HG03565 (cell line): Measurements from ENCODE around the gene PTPN2.
A peak's percentile ranks its signal among the peaks of the same experiment; 100 is the strongest.

Experiments used
- ATAC-seq: cut with Tn5 transposase; IDR thresholded peaks from one replicate; pipeline ENCODE4 v1.9.1; 2021; ENCODE audit warnings: mild to moderate bottlenecking, moderate library complexity; ENCODE audit not compliant: unreplicated experiment

The PTPN2 gene

DNA sequence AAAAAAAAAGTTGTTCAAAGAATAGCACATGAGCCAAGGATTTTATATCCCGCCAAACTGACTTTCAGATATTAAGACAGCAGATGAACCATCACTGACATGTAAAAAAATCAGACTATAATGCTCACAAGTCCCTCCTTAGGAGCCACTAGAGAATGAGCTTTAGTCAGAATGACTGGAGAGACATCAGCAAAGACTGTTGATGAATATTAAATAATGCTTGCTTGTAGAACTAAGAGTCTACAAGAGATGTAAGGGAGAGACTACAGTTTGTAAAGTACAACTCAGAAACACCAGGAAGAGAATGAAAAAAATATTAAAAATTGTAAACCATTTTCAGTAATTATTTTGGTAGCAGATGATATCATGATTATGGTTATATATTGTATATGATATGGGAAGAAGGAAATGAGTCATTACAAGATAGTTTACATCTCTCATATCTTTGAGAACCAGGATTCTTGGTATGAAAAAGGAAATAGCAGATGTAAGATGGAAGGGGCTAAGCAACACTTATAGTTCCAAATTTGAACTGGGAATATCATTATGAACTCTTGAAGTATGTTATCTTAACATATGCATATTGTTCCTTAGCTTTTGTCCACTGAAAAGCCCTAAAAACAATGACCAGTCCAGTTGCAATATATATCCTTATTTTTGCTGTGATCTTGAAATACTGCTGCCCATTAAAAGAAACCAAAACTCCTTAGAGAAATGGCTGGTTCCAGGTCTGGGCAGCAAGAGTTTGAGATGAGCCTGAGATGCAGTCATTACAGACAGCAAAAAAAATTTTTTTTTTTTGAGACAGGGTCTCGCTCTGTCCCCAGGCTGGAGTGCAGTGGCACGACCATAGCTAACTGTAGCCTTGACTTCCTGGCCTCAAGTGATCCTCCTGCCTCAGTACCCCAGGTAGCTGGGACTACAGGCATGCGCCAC lies 55.7 kb downstream of the PTPN2 start:
- ATAC-seq: no peak

DNA sequence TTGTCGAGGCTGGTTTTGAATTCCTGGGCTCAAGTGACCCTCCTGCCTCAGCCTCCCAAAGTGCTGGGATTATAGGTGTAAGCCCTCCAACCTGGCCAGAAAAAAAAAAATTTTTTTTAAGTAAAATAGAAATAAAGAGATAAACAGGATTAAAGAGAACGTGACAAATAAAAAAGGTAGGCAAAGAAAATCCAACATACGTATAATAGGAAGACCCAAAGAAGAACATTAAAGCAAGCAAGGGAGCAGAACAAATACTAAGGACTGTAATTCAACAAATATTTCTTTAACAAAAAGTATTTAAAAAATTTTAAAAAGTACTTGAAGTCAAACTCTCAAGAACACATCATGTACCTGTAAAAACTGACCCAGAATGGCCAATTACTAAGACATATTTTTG lies 56.4 kb downstream of the PTPN2 start:
- ATAC-seq: no peak

- ATAC-seq: no peak
These were observed 58.8 kb downstream of the PTPN2 start for GRCh38 chr18:12825230-12825629.

GRCh38 chr18:12823892-12824291 lies 60.1 kb downstream of the PTPN2 start:
- no peak for ATAC-seq

GRCh38 chr18:12821408-12821807 lies 62.6 kb downstream of the PTPN2 start:
- ATAC-seq: no peak

DNA sequence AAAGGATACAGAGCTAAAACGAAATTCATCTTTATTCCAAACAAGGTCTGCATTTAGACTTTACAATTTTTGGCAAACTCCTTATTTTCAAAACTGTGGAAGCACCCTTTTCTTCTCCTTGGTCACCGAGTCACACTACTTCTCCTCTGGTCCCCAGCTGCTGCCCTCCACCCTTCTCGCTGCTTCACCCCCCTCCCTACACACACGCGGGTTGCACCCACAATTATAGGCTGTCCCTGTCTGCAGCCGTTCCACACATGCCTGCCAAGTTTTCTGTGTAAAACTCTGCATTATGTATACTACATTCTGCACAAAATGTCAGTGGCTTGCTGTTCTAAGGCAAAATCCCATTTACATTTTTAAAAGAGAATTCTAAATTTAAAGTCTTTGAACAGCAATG lies 63.5 kb downstream of the PTPN2 start:
- no peak for ATAC-seq

DNA sequence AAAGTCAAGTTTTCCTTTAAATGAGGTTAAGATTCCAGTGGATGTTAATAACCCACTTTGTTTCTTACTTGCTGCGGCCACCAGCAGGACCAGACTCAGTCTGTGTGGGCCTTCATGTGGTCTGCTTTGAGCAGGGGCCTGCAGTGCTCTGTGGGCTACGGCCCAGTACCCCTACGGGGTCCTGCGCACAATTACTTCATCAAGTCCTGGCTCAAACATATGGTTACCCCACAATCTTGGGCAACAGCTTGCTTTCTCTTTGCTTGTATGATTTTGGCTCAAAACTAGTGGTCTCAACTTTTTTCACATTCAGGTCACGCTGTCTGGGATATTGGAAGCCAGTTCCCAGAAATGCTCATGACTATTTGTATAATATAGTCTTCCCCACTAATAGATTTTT lies 64.2 kb downstream of the PTPN2 start:
- ATAC-seq: no peak

DNA sequence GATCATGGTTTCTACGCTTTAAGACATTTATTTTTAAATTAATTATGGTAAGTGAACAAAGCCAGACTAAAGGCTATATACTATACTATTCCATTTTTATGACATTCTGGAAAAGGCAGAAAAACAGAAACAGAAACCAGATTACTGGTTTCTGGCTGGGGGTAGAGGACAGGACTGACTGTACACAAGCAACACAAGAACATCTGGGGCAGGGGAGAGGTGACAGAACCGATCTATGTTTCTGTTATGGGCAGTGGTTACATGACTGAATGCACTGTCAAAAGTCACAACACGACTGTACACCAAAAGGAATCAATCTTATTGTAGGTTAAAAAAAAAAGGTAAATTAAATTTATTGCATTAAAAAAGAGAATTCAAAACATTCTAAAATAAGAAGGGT lies 64.7 kb downstream of the PTPN2 start:
- peak; percentile 82 for ATAC-seq

DNA sequence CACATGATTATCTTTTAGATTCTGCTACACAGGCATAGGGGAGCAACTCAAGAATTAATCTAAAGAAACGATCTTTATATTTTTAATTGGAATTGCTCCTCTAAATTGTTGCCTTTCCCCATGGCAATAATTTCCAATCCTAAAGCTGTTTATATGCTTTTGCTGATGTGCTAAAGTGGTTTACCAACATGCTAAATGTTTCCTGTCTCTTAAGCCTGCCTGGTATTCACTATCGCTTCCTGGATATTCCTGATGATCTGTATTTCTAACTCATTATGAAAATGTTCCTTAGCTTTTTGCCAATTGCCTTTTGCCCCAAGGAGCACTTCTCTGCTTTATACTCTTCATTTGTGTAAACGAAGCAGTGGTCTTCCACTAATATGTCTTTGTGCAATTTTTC lies 65.8 kb downstream of the PTPN2 start:
- no peak for ATAC-seq

- no peak for ATAC-seq
These were observed 67.6 kb downstream of the PTPN2 start for GRCh38 chr18:12816451-12816850.

- ATAC-seq: no peak
These were observed 72.7 kb downstream of the PTPN2 start for GRCh38 chr18:12811191-12811950.

DNA sequence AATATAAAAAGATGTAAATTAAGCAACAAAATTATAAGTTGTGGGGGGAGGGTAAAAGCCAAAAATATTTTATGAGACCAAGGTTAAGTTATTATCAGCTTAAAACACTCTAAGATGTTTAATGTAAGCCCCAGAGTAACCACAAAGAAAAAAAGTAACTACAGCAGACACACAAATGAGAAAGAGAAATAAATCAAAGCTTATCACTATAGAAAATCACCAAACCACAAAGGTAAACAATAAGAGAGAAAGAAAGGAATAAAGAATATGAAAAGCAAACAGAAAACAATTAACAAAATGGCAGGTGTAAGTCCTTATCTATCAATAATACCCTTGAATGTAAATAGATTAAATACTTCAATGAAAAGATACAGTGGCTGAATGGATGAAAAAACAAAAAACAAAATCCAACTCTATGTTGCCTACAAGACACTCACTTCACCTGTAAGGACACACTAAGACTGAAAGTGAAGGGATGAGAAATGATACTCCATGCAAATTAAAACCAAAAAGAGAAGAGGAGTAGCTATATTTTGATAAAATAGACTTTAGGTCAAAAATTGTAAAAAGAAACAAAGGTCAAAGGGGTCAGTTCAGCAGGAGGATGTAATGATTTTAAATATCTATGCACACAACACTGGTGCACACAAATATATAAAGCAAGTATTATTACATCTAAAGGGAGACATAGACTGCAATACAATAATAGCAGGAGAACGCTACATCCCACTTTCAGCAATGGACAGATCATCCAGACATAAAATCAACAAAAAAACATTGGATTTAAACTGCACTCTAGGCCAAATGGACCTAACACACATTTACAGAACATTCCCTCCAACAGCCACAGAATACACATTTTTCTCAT lies 80.7 kb downstream of the PTPN2 start:
- ATAC-seq: no peak

- no peak for ATAC-seq
These were observed 81.5 kb downstream of the PTPN2 start for GRCh38 chr18:12802538-12802937.

GRCh38 chr18:12796448-12796847 lies 87.6 kb downstream of the PTPN2 start:
- no peak for ATAC-seq

- no peak for ATAC-seq
These were observed 92.4 kb downstream of the PTPN2 start for GRCh38 chr18:12791610-12792009.

- ATAC-seq: no peak
These were observed 97.4 kb downstream of the PTPN2 start for GRCh38 chr18:12786669-12787068.

- ATAC-seq: no peak
These were observed 100.5 kb downstream of the PTPN2 start for GRCh38 chr18:12783524-12783923.

DNA sequence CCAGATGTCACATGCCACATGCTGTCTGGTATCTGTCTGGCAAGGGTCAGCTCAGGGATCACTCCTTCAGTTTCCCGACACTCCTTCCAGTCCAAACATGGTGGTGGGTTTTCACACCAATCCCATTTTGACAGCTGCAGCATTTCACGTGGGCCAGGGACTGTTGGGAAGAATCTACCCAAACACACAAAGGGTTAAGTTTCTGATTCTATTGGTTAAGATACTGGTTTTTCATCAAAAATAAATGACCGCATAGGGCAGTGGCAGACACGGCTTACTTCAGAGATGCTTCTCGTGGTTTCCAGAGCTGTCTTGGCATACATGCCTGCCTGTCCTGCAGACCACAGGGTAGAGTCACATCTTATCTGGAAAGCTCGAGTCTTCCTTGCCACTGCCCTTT lies 101.5 kb downstream of the PTPN2 start:
- no peak for ATAC-seq

GRCh38 chr18:12779456-12779855 lies 104.6 kb downstream of the PTPN2 start:
- ATAC-seq: no peak

DNA sequence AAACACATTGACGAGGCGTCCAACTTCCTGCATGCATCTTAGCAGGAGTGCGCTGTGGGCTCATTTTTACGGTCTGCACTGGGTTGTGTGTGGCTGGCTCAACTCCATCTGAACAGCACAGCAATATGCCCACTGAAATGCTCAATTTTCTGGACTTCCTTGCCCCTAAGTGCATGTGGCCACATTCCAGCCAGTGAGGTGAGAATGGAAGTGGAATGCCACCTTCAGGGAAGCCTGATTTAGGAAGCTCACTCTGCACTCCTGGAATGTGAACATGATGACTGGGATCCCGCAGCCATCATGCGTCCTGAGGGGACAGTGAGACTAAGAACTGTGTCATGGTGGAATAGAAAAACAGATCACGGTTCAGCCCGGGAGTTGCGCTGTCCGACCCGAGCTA lies 105.0 kb downstream of the PTPN2 start:
- no peak for ATAC-seq

GRCh38 chr18:12777500-12777944 lies 106.5 kb downstream of the PTPN2 start:
- ATAC-seq: no peak
